Activated T-helper 1 cell treated with anti-CD3 and anti-CD28 coated beads, Interleukin-12 subunit alpha, Interleukin-12 subunit beta, Interleukin-2, Interleukin-4 antibody, amounts not matched to agents 30 ng/mL and 10 ng/mL and 1 ng/mL, durations not matched to agents 14 hours and 24 hours and 36 hours (primary cell): Measurements from ENCODE around the gene TNFAIP2. TPM values are rescaled to one million over a fixed set of nuclear protein-coding genes. Genes with fewer than 3 reads are reported as not detected.
"Not testable (repeated sequence)": the region's sequence is repeated elsewhere in the genome, so short reads cannot be mapped to it uniquely, and the experiment has no call there.

Source experiments
- DNase-seq: peaks from one replicate; pipeline ENCODE4 v3.0.0; 2021; ENCODE audit warnings: low spot score
- H3K27ac Mint-ChIP-seq: one replicate; pipeline ENCODE4 v1.8.0; 2021; ENCODE audit warnings: mild to moderate bottlenecking, mixed read lengths
- H3K27me3 Mint-ChIP-seq: one replicate; pipeline ENCODE4 v1.8.0; 2022; ENCODE audit warnings: mild to moderate bottlenecking, moderate library complexity, mixed read lengths; ENCODE audit not compliant: insufficient read depth
- H3K36me3 Mint-ChIP-seq: one replicate; pipeline ENCODE4 v1.8.0; 2021; ENCODE audit warnings: low read depth, mixed read lengths
- H3K4me1 Mint-ChIP-seq: one replicate; pipeline ENCODE4 v1.8.0; 2021; ENCODE audit warnings: low read depth, mixed read lengths
- H3K4me3 Mint-ChIP-seq: one replicate; pipeline ENCODE4 v1.8.0; 2021; ENCODE audit warnings: mild to moderate bottlenecking, moderate library complexity, mixed read lengths
- H3K9me3 Mint-ChIP-seq: one replicate; pipeline ENCODE4 v1.8.0; 2021; ENCODE audit warnings: mixed read lengths
- intact Hi-C: fragments of 100-400 bp; cut with micrococcal nuclease; formaldehyde crosslinking; loops from one replicate; pipeline ENCODE4 v1.15.1; 2024
- total RNA-seq: library from RNA; stranded (reverse); gene quantifications from 2 replicates; pipeline ENCODE4 v1.2.3, GENCODE V29; 2022

The TNFAIP2 gene
- total RNA-seq, 1 donor from 2014 or later: 2.3 TPM

GRCh38 chr14:103115845-103116572 is 7.3 kb upstream of the TNFAIP2 start:
- intact Hi-C loops: no loop called here
- no peak overlapping the region for H3K27ac Mint-ChIP-seq
- H3K36me3 Mint-ChIP-seq: no peaks in the 10 kb centered on the region
- DNase-seq: no peak
- no peak overlapping the region for H3K4me3 Mint-ChIP-seq
- peaks cover 12% of the 10 kb centered on the region for H3K4me1 Mint-ChIP-seq
- no peaks in the 10 kb centered on the region for H3K9me3 Mint-ChIP-seq
- peaks cover 16% of the 10 kb centered on the region for H3K27me3 Mint-ChIP-seq

GRCh38 chr14:103116636-103117035 is 6.6 kb upstream of the TNFAIP2 start:
- H3K9me3 Mint-ChIP-seq: no peaks in the 10 kb centered on the region
- H3K27ac Mint-ChIP-seq: no peak overlapping the region
- H3K36me3 Mint-ChIP-seq: no peaks in the 10 kb centered on the region
- H3K4me1 Mint-ChIP-seq: peaks cover 12% of the 10 kb centered on the region
- no peak for DNase-seq
- peaks cover 21% of the 10 kb centered on the region for H3K27me3 Mint-ChIP-seq
- intact Hi-C loops: no loop called here
- no peak overlapping the region for H3K4me3 Mint-ChIP-seq

GRCh38 chr14:103117499-103117898 is 5.8 kb upstream of the TNFAIP2 start:
- intact Hi-C loops, H3K36me3 Mint-ChIP-seq, H3K4me3 Mint-ChIP-seq, H3K9me3 Mint-ChIP-seq, H3K27ac Mint-ChIP-seq, DNase-seq: not testable (repeated sequence)
- Mint-ChIP-seq H3K27me3 (peaks cover 25% of the 10 kb centered on the region), H3K4me1 (peaks cover 12% of the 10 kb centered on the region)

GRCh38 chr14:103118018-103118662 is 5.1 kb upstream of the TNFAIP2 start:
- Mint-ChIP-seq H3K36me3 (no peaks in the 10 kb centered on the region), H3K27ac (no peak overlapping the region), H3K27me3 (peaks cover 25% of the 10 kb centered on the region), H3K4me3 (no peak overlapping the region), H3K9me3 (no peaks in the 10 kb centered on the region), H3K4me1 (peaks cover 10% of the 10 kb centered on the region)
- intact Hi-C loops: no loop called here
- no peak for DNase-seq

GRCh38 chr14:103118663-103119404 is 4.4 kb upstream of the TNFAIP2 start:
- Mint-ChIP-seq H3K9me3 (no peaks in the 10 kb centered on the region), H3K4me1 (peaks cover 9% of the 10 kb centered on the region), H3K4me3 (no peak overlapping the region), H3K36me3 (no peaks in the 10 kb centered on the region), H3K27ac (no peak overlapping the region), H3K27me3 (peaks cover 25% of the 10 kb centered on the region)
- DNase-seq: no peak
- intact Hi-C loops: no loop called here

- H3K27ac Mint-ChIP-seq, H3K4me3 Mint-ChIP-seq, H3K36me3 Mint-ChIP-seq, H3K4me1 Mint-ChIP-seq, DNase-seq, H3K9me3 Mint-ChIP-seq, intact Hi-C loops: not testable (repeated sequence)
- peaks cover 30% of the 10 kb centered on the region for H3K27me3 Mint-ChIP-seq
These were observed 3.7 kb upstream of the TNFAIP2 start for GRCh38 chr14:103119527-103119926.

GRCh38 chr14:103121121-103121845 is 2.0 kb upstream of the TNFAIP2 start:
- Mint-ChIP-seq H3K4me3 (no peak overlapping the region), H3K36me3 (no peaks in the 10 kb centered on the region), H3K27me3 (peaks cover 30% of the 10 kb centered on the region), H3K27ac (no peak overlapping the region), H3K4me1 (no peaks in the 10 kb centered on the region), H3K9me3 (no peaks in the 10 kb centered on the region)
- intact Hi-C loops: no loop called here
- no peak for DNase-seq

- no peaks in the 10 kb centered on the region for H3K4me1 Mint-ChIP-seq
- H3K9me3 Mint-ChIP-seq: no peaks in the 10 kb centered on the region
- H3K27ac Mint-ChIP-seq: no peak overlapping the region
- H3K27me3 Mint-ChIP-seq: peaks cover 30% of the 10 kb centered on the region
- H3K36me3 Mint-ChIP-seq: no peaks in the 10 kb centered on the region
- no peak for DNase-seq
- intact Hi-C loops: no loop called here
- H3K4me3 Mint-ChIP-seq: no peak overlapping the region
These were observed 1.2 kb upstream of the TNFAIP2 start for GRCh38 chr14:103121846-103122584.

- no peaks in the 10 kb centered on the region for H3K4me1 Mint-ChIP-seq
- no peak for DNase-seq
- H3K4me3 Mint-ChIP-seq: no peak overlapping the region
- H3K27me3 Mint-ChIP-seq: peaks cover 30% of the 10 kb centered on the region
- no peaks in the 10 kb centered on the region for H3K9me3 Mint-ChIP-seq
- intact Hi-C loops: no loop called here
- H3K27ac Mint-ChIP-seq: no peak overlapping the region
- no peaks in the 10 kb centered on the region for H3K36me3 Mint-ChIP-seq
These were observed 695 bp upstream of the TNFAIP2 start for GRCh38 chr14:103122585-103122946.

GRCh38 chr14:103123634-103124500 is 606 bp downstream of the TNFAIP2 start:
- Mint-ChIP-seq H3K27me3 (peaks cover 30% of the 10 kb centered on the region), H3K27ac (no peak overlapping the region), H3K4me1 (no peaks in the 10 kb centered on the region), H3K4me3 (no peak overlapping the region), H3K9me3 (no peaks in the 10 kb centered on the region), H3K36me3 (no peaks in the 10 kb centered on the region)
- intact Hi-C loops: no loop called here
- DNase-seq: no peak

GRCh38 chr14:103124501-103125001 is 1.3 kb downstream of the TNFAIP2 start:
- DNase-seq: no peak
- Mint-ChIP-seq H3K4me1 (no peaks in the 10 kb centered on the region), H3K4me3 (no peak overlapping the region), H3K36me3 (no peaks in the 10 kb centered on the region), H3K27me3 (peaks cover 28% of the 10 kb centered on the region), H3K27ac (no peak overlapping the region), H3K9me3 (no peaks in the 10 kb centered on the region)
- intact Hi-C loops: no loop called here
